Psoas muscle (tissue), 8 donors: ENCODE measurements around the gene CDKAL1. TPM values are rescaled to one million over a fixed set of nuclear protein-coding genes. Genes with fewer than 3 reads are reported as not detected.

ENCODE experiments used
- ATAC-seq, 4 donors: fragments of 200-7000 bp; cut with Tn5 transposase; one replicate each; pipeline ENCODE4 v1.9.1; 2020; ENCODE audit warnings: moderate library complexity in 3 of 4, mild to moderate bottlenecking in 2 of 4
- DNase-seq, 2 donors: peaks; one replicate each; pipeline ENCODE4 v3.0.0-alpha.2; 2020
- H3K27ac ChIP-seq: fragments of 200-600 bp; one replicate; pipeline ENCODE4 v1.8.0; 2022
- H3K27me3 ChIP-seq, 3 donors: fragments of 200-600 bp in 1 of 3; one replicate each; pipeline versions ENCODE4 v1.6.1 to v1.8.0; 2013 to 2022; ENCODE audit warnings: low read length in 2 of 3, mild to moderate bottlenecking in 2 of 3, moderate library complexity in 1 of 3; ENCODE audit not compliant: insufficient read depth in 3 of 3
- H3K36me3 ChIP-seq, 2 donors: fragments of 200-600 bp in 1 of 2; one replicate each; pipeline versions ENCODE4 v1.6.1 to v1.8.0; 2013 to 2022; ENCODE audit warnings: low read depth in 1 of 2, mild to moderate bottlenecking in 1 of 2, moderate library complexity in 1 of 2; ENCODE audit not compliant: insufficient read depth in 1 of 2
- H3K4me1 ChIP-seq: fragments of 200-600 bp; one replicate; pipeline ENCODE4 v1.8.0; 2022
- H3K4me3 ChIP-seq: fragments of 200-600 bp; one replicate; pipeline ENCODE4 v1.8.0; 2022; ENCODE audit warnings: mild to moderate bottlenecking
- H3K9me3 ChIP-seq: fragments of 200-600 bp; one replicate; pipeline ENCODE4 v1.8.0; 2022
- WGBS, 3 donors: extraction: QIAGEN DNeasy Blood & Tissue Kit; methylation state at CpG; one replicate each; pipeline versions ENCODE4 v1.1.6 to v1.1.7; 2013; 5-methylcytosine and 5-hydroxymethylcytosine counted together
- intact Hi-C, 2 donors: fragments of 100-400 bp; cut with DNase I; formaldehyde crosslinking; loops; one replicate each; pipeline versions ENCODE4 v1.11.0 to v1.14.2; 2022
- polyA plus RNA-seq, 3 donors: library from polyadenylated mRNA; stranded (reverse); fragments of 200-250 nt; gene quantifications; one replicate each; pipeline ENCODE4 v1.2.3, GENCODE V29; 2013
- total RNA-seq, 4 donors: library from RNA; stranded (reverse); fragmentation: NEBNext Ultra II Directional in 2 of 4; extraction: Animal tissue kit (Norgen Biotek cat#: 25700) in 2 of 4; gene quantifications; one replicate each; pipeline versions ENCODE4 v1.2.1 to v1.2.4, GENCODE V29; 2021 to 2023
- TF ChIP-seq, protein P1 (sequence below): fragments of 200-600 bp; IDR thresholded peaks from one replicate; pipeline ENCODE4 v1.8.0; 2022; ENCODE audit warnings: antibody characterized with exemption
- donor health status: healthy with polysubstance abuse.
- donor health status: DM: no; HTN: no; CAD: no; lungs with moderate emphysema.
- donor health status: Bipolar disorder and iron deficiency.
- donor health status: healthy.
- donor health status: DM: yes; HTN: yes; CAD: no.
- donor health status: DM: no; HTN: no; CAD: no.
- donor health status: DM: no; HTN: no; CAD: no.
- donor health status: DM: yes; HTN: yes; CAD: no.

Gene CDKAL1
- total and polyA plus RNA-seq, 7 donors, result 4.5 to 16.1 (median 12.9) TPM

DNA sequence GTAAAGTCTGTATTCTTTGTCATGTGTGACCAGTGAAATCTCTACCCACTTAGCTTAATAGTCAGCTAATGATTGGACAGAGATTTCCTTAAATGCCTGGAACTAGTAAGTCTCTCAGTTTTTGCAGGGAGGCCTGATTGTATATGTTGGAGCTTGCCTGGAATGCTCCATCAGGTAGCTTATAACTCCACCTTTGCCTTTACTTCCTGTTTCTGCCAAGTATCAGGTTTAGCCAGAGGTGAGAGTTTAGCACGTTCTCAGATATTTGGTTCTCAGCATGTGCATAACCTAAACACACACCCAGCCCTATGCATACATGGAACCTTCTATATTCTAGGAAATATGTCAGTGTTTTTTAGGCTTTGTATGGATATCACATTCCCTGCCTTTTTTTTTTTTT lies 435.3 kb downstream of the CDKAL1 start:
- 93 to 96% (median 95%) methylated on average over 1 of the region's 1 CpG for whole genome bisulfite sequencing, 3 donors
- Histone ChIP-seq H3K4me3 (no peak overlapping the region), H3K27ac (no peak overlapping the region), H3K9me3 (no peaks in the 10 kb centered on the region), H3K4me1 (no peaks in the 10 kb centered on the region), H3K27me3 (no peaks in the 10 kb centered on the region), H3K36me3 (no peaks in the 10 kb centered on the region)
- intact Hi-C loops, result no loop called here
- no peak for DNase-seq
- no peak for ATAC-seq
- TF ChIP-seq, protein P1, sequence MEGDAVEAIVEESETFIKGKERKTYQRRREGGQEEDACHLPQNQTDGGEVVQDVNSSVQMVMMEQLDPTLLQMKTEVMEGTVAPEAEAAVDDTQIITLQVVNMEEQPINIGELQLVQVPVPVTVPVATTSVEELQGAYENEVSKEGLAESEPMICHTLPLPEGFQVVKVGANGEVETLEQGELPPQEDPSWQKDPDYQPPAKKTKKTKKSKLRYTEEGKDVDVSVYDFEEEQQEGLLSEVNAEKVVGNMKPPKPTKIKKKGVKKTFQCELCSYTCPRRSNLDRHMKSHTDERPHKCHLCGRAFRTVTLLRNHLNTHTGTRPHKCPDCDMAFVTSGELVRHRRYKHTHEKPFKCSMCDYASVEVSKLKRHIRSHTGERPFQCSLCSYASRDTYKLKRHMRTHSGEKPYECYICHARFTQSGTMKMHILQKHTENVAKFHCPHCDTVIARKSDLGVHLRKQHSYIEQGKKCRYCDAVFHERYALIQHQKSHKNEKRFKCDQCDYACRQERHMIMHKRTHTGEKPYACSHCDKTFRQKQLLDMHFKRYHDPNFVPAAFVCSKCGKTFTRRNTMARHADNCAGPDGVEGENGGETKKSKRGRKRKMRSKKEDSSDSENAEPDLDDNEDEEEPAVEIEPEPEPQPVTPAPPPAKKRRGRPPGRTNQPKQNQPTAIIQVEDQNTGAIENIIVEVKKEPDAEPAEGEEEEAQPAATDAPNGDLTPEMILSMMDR, result no peak

DNA sequence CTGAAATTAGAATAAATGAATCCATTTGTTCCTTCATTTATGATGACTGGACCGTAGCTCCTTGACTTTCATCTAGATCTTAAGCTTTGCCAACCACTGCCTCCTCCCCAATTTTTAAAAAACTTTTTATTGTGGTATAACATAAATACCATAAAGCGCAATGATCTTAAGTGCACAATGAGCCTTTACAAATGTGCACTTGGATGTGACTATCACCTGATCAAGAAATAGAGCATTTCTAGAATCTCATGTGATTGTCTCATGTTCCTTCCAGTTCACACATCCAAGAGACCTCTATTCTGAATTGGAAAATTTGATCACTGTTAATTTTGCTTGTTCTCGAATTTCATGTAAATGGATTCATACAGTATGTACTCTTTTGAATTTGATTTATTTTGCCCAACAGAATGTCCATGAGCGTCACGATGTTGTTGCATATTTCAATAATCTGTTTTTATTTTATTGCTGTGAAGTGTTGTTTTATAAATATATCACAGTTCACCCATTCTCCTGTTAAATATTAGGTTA lies 442.2 kb downstream of the CDKAL1 start:
- WGBS, 3 donors, result 90 to 95% (median 93%) methylated on average over 5 of the region's 5 CpGs
- Histone ChIP-seq H3K36me3 (no peaks in the 10 kb centered on the region), H3K4me1 (no peaks in the 10 kb centered on the region), H3K27ac (no peak overlapping the region), H3K9me3 (no peaks in the 10 kb centered on the region), H3K4me3 (no peak overlapping the region), H3K27me3 (no peaks in the 10 kb centered on the region)
- TF ChIP-seq, protein P1, result no peak
- no peak for DNase-seq
- ATAC-seq, result no peak
- intact Hi-C loops, result no loop called here

DNA sequence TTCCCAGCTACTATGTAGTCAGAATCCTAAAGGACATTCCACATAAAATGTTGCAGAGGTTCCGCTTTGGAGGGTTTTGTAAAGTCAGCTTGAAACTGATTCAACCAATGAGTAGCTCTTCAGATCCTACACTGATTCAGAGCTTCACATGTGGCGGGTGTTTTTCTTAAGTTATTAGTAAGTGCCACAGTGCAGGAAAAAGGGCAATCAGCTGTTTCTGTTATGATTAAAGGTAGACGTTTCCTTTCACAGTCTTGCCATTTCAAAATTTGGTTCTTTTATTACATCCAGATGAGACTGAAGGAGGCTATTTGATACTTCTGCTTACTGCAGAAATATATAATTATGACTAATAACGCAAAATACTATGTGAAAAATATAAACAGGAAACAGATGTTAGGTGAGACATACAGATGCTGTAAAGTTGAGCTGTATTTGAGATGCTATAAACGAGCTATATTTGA lies 443.9 kb downstream of the CDKAL1 start:
- DNase-seq (no peak), ATAC-seq (no peak)
- no peaks in the 10 kb centered on the region for H3K9me3 ChIP-seq
- TF ChIP-seq, protein P1, result no peak
- no peak overlapping the region for H3K27ac ChIP-seq
- H3K4me3 ChIP-seq, result no peak overlapping the region
- intact Hi-C loops, result no loop called here
- WGBS, 3 donors, result 68 to 73% (median 72%) methylated on average over 5 of the region's 5 CpGs
- H3K36me3 ChIP-seq, result no peaks in the 10 kb centered on the region
- no peaks in the 10 kb centered on the region for H3K4me1 ChIP-seq
- no peaks in the 10 kb centered on the region for H3K27me3 ChIP-seq

DNA sequence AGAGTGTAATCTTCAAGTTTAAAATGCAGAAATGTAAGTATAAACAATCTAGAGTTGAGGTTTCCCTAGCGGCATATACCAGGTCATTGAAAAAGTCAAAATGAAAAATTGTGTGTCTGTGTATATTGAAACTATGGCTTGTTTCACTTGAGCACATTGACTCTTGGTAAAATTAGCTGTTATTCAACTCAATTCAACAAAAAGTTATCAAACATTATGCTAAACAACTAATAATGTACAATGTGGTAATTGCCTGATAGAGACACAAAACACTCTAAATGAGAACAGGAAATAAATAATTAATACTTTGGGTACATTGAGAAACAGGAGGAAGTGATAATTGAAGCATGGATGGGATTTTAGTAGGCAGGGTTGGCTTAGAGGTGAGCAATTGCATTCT lies 444.8 kb downstream of the CDKAL1 start:
- no peaks in the 10 kb centered on the region for H3K27me3 ChIP-seq
- H3K9me3 ChIP-seq, result peaks cover 4% of the 10 kb centered on the region
- DNase-seq, result no peak
- intact Hi-C loops, result no loop called here
- TF ChIP-seq, protein P1, result no peak
- ATAC-seq, result no peak
- H3K4me3 ChIP-seq, result no peak overlapping the region
- no peaks in the 10 kb centered on the region for H3K4me1 ChIP-seq
- no peak overlapping the region for H3K27ac ChIP-seq
- 92 to 98% (median 96%) methylated on average over 1 of the region's 1 CpG for WGBS, 3 donors
- H3K36me3 ChIP-seq, result no peaks in the 10 kb centered on the region

DNA sequence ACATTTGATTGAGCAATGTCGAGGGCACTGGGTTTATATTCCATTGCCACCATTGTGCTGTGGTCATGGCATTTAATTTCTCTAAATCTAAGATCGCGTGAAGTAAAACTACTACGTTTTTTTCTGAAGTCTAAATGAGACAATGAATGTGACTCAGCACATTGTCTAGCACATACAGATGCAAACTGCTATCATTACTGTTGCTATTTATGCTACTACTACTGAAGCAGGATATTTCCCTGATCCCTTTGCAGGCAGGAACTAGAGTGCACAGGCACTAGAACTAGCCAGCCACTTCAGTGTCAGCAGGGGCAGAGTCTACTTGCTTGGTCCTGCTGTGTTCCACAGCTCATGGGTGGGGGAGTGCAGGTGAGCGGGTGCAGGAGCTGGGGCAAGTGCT lies 449.7 kb downstream of the CDKAL1 start:
- Histone ChIP-seq H3K27me3 (no peaks in the 10 kb centered on the region), H3K27ac (no peak overlapping the region), H3K9me3 (peaks cover 4% of the 10 kb centered on the region), H3K36me3 (no peaks in the 10 kb centered on the region), H3K4me1 (no peaks in the 10 kb centered on the region), H3K4me3 (no peak overlapping the region)
- intact Hi-C loops, result no loop called here
- WGBS, 3 donors, result 97 to 98% (median 97%) methylated on average over 5 of the region's 5 CpGs
- no peak for DNase-seq
- no peak for ATAC-seq
- TF ChIP-seq, protein P1, result no peak
